Measurements from ENCODE around the gene RPL26. TPM values are rescaled to one million over a fixed set of nuclear protein-coding genes. Genes with fewer than 3 reads are reported as not detected.
A peak's percentile ranks its signal among the peaks of the same experiment; 100 is the strongest.

RPL26 gene
- total RNA-seq, 4 donors from 2014 or later, result 2,419 to 4,673 (median 3,203) TPM

GRCh38 chr17:8391711-8392110 is 8.7 kb upstream of the RPL26 start:
- DNase-seq (ENCODE audit: low spot score in 2 of 2), result no peak
- Histone ChIP-seq H3K9me3 (no peaks in the 10 kb centered on the region), H3K4me1 (peaks cover 10% of the 10 kb centered on the region), H3K27ac (no peak overlapping the region), H3K4me3 (no peak overlapping the region), H3K27me3 (peaks cover 24% of the 10 kb centered on the region), H3K36me3 (no peaks in the 10 kb centered on the region)
- 24% methylated on average over 5 of the region's 9 CpGs for WGBS
- TF ChIP-seq CTCF (IDR thresholded peaks at IDR 0.05), result no peak
- no peak for TF ChIP-seq POLR2AphosphoS5 (IDR thresholded peaks at IDR 0.05)
- TF ChIP-seq POLR2A (IDR thresholded peaks at IDR 0.05), result no peak
- no peak for TF ChIP-seq EP300 (IDR thresholded peaks at IDR 0.05)

GRCh38 chr17:8387914-8388651 is 5.1 kb upstream of the RPL26 start:
- Histone ChIP-seq H3K4me3 (no peak overlapping the region), H3K9me3 (no peaks in the 10 kb centered on the region), H3K27ac (no peak overlapping the region), H3K27me3 (peaks cover 7% of the 10 kb centered on the region), H3K4me1 (peaks cover 17% of the 10 kb centered on the region), H3K36me3 (no peaks in the 10 kb centered on the region)
- TF ChIP-seq EP300 (IDR thresholded peaks at IDR 0.05), result no peak
- TF ChIP-seq POLR2A (IDR thresholded peaks at IDR 0.05), result no peak
- TF ChIP-seq POLR2AphosphoS5 (IDR thresholded peaks at IDR 0.05), result no peak
- TF ChIP-seq CTCF (IDR thresholded peaks at IDR 0.05), result no peak
- 81% methylated on average over 7 of the region's 7 CpGs for WGBS
- DNase-seq (ENCODE audit: low spot score in 2 of 2), result no peak

GRCh38 chr17:8386841-8387240 is 3.8 kb upstream of the RPL26 start:
- H3K9me3 ChIP-seq, result no peaks in the 10 kb centered on the region
- DNase-seq (ENCODE audit: low spot score in 2 of 2), result no peak
- WGBS, result 79% methylated on average over 6 of the region's 6 CpGs
- H3K27ac ChIP-seq, result no peak overlapping the region
- no peaks in the 10 kb centered on the region for H3K36me3 ChIP-seq
- H3K4me3 ChIP-seq, result no peak overlapping the region
- no peaks in the 10 kb centered on the region for H3K27me3 ChIP-seq
- TF ChIP-seq CTCF (IDR thresholded peaks at IDR 0.05), result no peak
- no peak for TF ChIP-seq POLR2AphosphoS5 (IDR thresholded peaks at IDR 0.05)
- no peak for TF ChIP-seq EP300 (IDR thresholded peaks at IDR 0.05)
- TF ChIP-seq POLR2A (IDR thresholded peaks at IDR 0.05), result no peak
- peaks cover 19% of the 10 kb centered on the region for H3K4me1 ChIP-seq

- TF ChIP-seq CTCF (IDR thresholded peaks at IDR 0.05) (no peak), POLR2A (IDR thresholded peaks at IDR 0.05) (no peak), EP300 (IDR thresholded peaks at IDR 0.05) (no peak), POLR2AphosphoS5 (IDR thresholded peaks at IDR 0.05) (no peak)
- Histone ChIP-seq H3K4me1 (peaks cover 33% of the 10 kb centered on the region), H3K4me3 (no peak overlapping the region), H3K27me3 (no peaks in the 10 kb centered on the region), H3K9me3 (no peaks in the 10 kb centered on the region), H3K27ac (no peak overlapping the region), H3K36me3 (peaks cover 19% of the 10 kb centered on the region)
- 71% methylated on average over 12 of the region's 12 CpGs for WGBS
- no peak for DNase-seq (ENCODE audit: low spot score in 2 of 2)
These were observed 1.9 kb upstream of the RPL26 start for GRCh38 chr17:8384801-8385378.

- Histone ChIP-seq H3K27ac (peak overlapping the region; percentile 81), H3K9me3 (no peaks in the 10 kb centered on the region), H3K27me3 (no peaks in the 10 kb centered on the region), H3K36me3 (peaks cover 39% of the 10 kb centered on the region), H3K4me3 (peak overlapping the region; percentile 76), H3K4me1 (peaks cover 41% of the 10 kb centered on the region)
- no peak for DNase-seq (ENCODE audit: low spot score in 2 of 2)
- under 1% methylated on average over 15 of the region's 15 CpGs for WGBS
- TF ChIP-seq CTCF (IDR thresholded peaks at IDR 0.05) (no peak), POLR2AphosphoS5 (IDR thresholded peaks at IDR 0.05) (peak in 1 of 3 donors; percentile 88), EP300 (IDR thresholded peaks at IDR 0.05) (no peak), POLR2A (IDR thresholded peaks at IDR 0.05) (no peak)
These were observed 182 bp downstream of the RPL26 start for GRCh38 chr17:8382880-8383142.
